ENCODE data around the gene WDR49. TPM values are rescaled to one million over a fixed set of nuclear protein-coding genes. Genes with fewer than 3 reads are reported as not detected.

WDR49 gene
- total RNA-seq, 1 experiment from 2014 or later: 0.34 TPM

DNA sequence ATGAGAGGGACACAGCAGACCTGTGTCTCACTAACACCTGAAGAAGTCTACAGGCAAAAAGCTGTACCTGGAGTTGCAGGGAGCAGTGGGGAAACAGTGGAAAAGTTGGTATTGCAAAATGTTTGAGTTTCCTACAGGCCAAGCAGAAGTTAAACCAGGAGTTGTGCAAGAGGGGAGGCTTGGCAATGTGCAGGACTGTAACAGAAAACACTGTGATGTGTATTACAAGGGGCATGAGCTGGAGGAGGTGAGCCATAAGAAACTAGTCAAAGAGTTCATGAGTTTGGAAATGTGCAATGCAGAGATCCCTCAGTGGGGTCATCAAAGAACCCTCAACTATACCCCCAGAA lies 132.8 kb downstream of the WDR49 start:
- Histone ChIP-seq H2AFZ (ENCODE audit: low read depth, low read length, poor library complexity, severe bottlenecking) (no peak overlapping the region), H3K4me1 (ENCODE audit: control insufficient read depth in 1 of 2, insufficient read depth in 2 of 2, low read length in 2 of 2) (no peaks in the 10 kb centered on the region), H3K9ac (ENCODE audit: low read length) (no peak overlapping the region), H3K79me2 (ENCODE audit: insufficient read depth, low read length) (no peaks in the 10 kb centered on the region), H3K36me3 (ENCODE audit: control insufficient read depth in 1 of 2, insufficient read depth in 2 of 2, low read length in 2 of 2) (no peaks in the 10 kb centered on the region), H3K4me3 (replicated peaks in 1 of 2; ENCODE audit: low read depth in 1 of 2, low read length in 2 of 2) (no peak overlapping the region), H3K9me3 (ENCODE audit: control insufficient read depth in 1 of 2, insufficient read depth in 1 of 2, low read depth in 1 of 2, low read length in 2 of 2) (no peaks in the 10 kb centered on the region), H3K9me2 (ENCODE audit: insufficient read depth) (no peaks in the 10 kb centered on the region), H3K27me3 (ENCODE audit: insufficient read depth, low read length) (no peaks in the 10 kb centered on the region), H3K27ac (ENCODE audit: low read depth, low read length) (no peak overlapping the region), H3K4me2 (ENCODE audit: low read length) (no peak overlapping the region), H4K20me1 (ENCODE audit: insufficient read depth) (no peaks in the 10 kb centered on the region)
- TF ChIP-seq FOSL1 (IDR thresholded peaks at IDR 0.05; ENCODE audit: low read depth): no peak
- TF ChIP-seq SP1 (IDR thresholded peaks at IDR 0.05; ENCODE audit: low read depth): no peak
- ChIA-PET POLR2A (no interaction called here), CTCF (no interaction called here), RAD21 (ENCODE audit: low non-redundant PET in 1 of 2, low total read pairs in 2 of 2, uncharacterized antibody in 2 of 2, unreplicated experiment in 2 of 2) (no interaction called here)
- no peak for DNase-seq (ENCODE audit: low read depth, low spot score)
- intact Hi-C loops (cut with micrococcal nuclease): no loop called here
- no peak for ATAC-seq
- BruUV-seq (replicated peaks): no TSS peak

GRCh38 chr3:167520266-167521005 lies 133.3 kb downstream of the WDR49 start:
- Histone ChIP-seq H4K20me1 (ENCODE audit: insufficient read depth) (no peaks in the 10 kb centered on the region), H3K9me2 (ENCODE audit: insufficient read depth) (no peaks in the 10 kb centered on the region), H3K36me3 (ENCODE audit: control insufficient read depth in 1 of 2, insufficient read depth in 2 of 2, low read length in 2 of 2) (no peaks in the 10 kb centered on the region), H2AFZ (ENCODE audit: low read depth, low read length, poor library complexity, severe bottlenecking) (no peak overlapping the region), H3K9me3 (ENCODE audit: control insufficient read depth in 1 of 2, insufficient read depth in 1 of 2, low read depth in 1 of 2, low read length in 2 of 2) (no peaks in the 10 kb centered on the region), H3K4me1 (ENCODE audit: control insufficient read depth in 1 of 2, insufficient read depth in 2 of 2, low read length in 2 of 2) (no peaks in the 10 kb centered on the region), H3K4me2 (ENCODE audit: low read length) (no peak overlapping the region), H3K9ac (ENCODE audit: low read length) (no peak overlapping the region), H3K4me3 (replicated peaks in 1 of 2; ENCODE audit: low read depth in 1 of 2, low read length in 2 of 2) (no peak overlapping the region), H3K27ac (ENCODE audit: low read depth, low read length) (no peak overlapping the region), H3K27me3 (ENCODE audit: insufficient read depth, low read length) (no peaks in the 10 kb centered on the region), H3K79me2 (ENCODE audit: insufficient read depth, low read length) (no peaks in the 10 kb centered on the region)
- no peak for DNase-seq (ENCODE audit: low read depth, low spot score)
- intact Hi-C loops (cut with micrococcal nuclease): no loop called here
- ATAC-seq: no peak
- ChIA-PET POLR2A (no interaction called here), RAD21 (ENCODE audit: low non-redundant PET in 1 of 2, low total read pairs in 2 of 2, uncharacterized antibody in 2 of 2, unreplicated experiment in 2 of 2) (no interaction called here), CTCF (no interaction called here)
- no TSS peak for BruUV-seq (replicated peaks)
- TF ChIP-seq ELF1 (IDR thresholded peaks at IDR 0.05; ENCODE audit: borderline replicate concordance, low read depth) (no peak), SRF (IDR thresholded peaks at IDR 0.05; ENCODE audit: low read depth) (no peak), EZH2phosphoT487 (IDR thresholded peaks at IDR 0.05; ENCODE audit: borderline replicate concordance) (no peak), EGR1 (IDR thresholded peaks at IDR 0.05; ENCODE audit: low read depth) (no peak), SIN3A (IDR thresholded peaks at IDR 0.05; ENCODE audit: low read depth) (no peak), JUND (IDR thresholded peaks at IDR 0.05) (no peak), RAD21 (IDR thresholded peaks at IDR 0.05; ENCODE audit: low read depth) (no peak), CEBPB (IDR thresholded peaks at IDR 0.05; ENCODE audit: low read depth) (no peak), TCF7L2 (IDR thresholded peaks at IDR 0.05; ENCODE audit: borderline replicate concordance, extremely low read depth, insufficient read depth, insufficient read length) (no peak), FOSL1 (IDR thresholded peaks at IDR 0.05; ENCODE audit: low read depth) (no peak), EZH2 (IDR thresholded peaks at IDR 0.05) (no peak)
- TF ChIP-seq, protein P1, sequence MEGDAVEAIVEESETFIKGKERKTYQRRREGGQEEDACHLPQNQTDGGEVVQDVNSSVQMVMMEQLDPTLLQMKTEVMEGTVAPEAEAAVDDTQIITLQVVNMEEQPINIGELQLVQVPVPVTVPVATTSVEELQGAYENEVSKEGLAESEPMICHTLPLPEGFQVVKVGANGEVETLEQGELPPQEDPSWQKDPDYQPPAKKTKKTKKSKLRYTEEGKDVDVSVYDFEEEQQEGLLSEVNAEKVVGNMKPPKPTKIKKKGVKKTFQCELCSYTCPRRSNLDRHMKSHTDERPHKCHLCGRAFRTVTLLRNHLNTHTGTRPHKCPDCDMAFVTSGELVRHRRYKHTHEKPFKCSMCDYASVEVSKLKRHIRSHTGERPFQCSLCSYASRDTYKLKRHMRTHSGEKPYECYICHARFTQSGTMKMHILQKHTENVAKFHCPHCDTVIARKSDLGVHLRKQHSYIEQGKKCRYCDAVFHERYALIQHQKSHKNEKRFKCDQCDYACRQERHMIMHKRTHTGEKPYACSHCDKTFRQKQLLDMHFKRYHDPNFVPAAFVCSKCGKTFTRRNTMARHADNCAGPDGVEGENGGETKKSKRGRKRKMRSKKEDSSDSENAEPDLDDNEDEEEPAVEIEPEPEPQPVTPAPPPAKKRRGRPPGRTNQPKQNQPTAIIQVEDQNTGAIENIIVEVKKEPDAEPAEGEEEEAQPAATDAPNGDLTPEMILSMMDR (IDR thresholded peaks at IDR 0.05 in 2 of 3, conservative IDR thresholded peaks at IDR 0.05 in 1 of 3; ENCODE audit: borderline replicate concordance in 1 of 3, insufficient read depth in 1 of 3, low read depth in 2 of 3, low read length in 2 of 3): no peak
- TF ChIP-seq, protein P2, sequence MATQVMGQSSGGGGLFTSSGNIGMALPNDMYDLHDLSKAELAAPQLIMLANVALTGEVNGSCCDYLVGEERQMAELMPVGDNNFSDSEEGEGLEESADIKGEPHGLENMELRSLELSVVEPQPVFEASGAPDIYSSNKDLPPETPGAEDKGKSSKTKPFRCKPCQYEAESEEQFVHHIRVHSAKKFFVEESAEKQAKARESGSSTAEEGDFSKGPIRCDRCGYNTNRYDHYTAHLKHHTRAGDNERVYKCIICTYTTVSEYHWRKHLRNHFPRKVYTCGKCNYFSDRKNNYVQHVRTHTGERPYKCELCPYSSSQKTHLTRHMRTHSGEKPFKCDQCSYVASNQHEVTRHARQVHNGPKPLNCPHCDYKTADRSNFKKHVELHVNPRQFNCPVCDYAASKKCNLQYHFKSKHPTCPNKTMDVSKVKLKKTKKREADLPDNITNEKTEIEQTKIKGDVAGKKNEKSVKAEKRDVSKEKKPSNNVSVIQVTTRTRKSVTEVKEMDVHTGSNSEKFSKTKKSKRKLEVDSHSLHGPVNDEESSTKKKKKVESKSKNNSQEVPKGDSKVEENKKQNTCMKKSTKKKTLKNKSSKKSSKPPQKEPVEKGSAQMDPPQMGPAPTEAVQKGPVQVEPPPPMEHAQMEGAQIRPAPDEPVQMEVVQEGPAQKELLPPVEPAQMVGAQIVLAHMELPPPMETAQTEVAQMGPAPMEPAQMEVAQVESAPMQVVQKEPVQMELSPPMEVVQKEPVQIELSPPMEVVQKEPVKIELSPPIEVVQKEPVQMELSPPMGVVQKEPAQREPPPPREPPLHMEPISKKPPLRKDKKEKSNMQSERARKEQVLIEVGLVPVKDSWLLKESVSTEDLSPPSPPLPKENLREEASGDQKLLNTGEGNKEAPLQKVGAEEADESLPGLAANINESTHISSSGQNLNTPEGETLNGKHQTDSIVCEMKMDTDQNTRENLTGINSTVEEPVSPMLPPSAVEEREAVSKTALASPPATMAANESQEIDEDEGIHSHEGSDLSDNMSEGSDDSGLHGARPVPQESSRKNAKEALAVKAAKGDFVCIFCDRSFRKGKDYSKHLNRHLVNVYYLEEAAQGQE (IDR thresholded peaks at IDR 0.05; ENCODE audit: low read depth): no peak
